Activated T-cell treated with anti-CD3 and anti-CD28 coated beads for 1 hour (primary cell): Measurements from ENCODE around the gene APRT.
"Not testable (repeated sequence)": the region's sequence is repeated elsewhere in the genome, so short reads cannot be mapped to it uniquely, and the experiment has no call there.

ENCODE experiments used
- DNase-seq: peaks from one replicate; pipeline ENCODE4 v3.0.0-alpha.2; 2020; ENCODE audit warnings: low read depth

APRT gene

DNA sequence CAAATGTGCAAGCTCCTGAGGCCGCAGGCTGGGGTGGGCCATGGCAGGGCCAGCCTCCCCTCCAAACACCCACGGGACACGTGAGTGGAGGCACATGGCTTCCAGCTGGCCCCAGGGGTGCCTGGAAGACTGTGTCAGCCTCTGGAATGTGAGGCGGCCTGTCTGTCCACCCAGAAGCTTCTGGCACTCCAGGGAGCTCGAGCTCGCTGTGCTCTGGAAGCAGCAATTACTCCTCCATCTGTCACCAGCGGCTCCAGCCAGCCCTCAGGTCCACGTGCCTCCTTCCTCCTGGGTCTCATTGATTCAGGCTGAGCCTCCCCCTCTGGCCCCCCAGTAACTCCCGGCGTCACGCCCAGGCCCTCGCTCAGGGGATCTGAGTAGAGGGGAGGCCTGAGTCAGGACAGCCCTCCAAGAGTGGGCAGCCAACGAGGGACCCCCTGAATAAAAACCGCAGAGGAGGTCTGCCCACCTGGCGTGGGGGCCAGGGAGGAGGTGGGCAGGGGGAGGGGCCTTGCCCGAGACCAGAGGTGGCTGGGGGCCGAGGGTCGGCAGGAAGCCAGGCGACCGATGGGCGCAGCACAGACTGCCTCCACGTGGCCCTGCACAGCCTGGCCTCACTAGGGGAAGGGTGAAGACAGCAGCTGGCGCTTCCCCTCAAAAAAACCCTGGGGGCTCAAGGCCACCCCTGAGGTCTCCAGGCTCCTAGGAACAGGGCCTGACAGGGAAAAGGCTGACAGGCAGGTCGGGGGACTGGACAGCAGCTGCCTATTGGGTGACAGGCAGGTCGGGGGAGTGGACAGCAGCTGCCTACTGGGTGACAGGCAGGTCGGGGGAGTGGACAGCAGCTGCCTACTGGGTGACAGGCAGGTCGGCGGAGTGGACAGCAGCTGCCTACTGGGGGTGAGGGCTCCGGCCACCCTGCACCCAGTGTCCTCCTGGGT, 38.6 kb downstream of the APRT start:
- DNase-seq = no peak

DNA sequence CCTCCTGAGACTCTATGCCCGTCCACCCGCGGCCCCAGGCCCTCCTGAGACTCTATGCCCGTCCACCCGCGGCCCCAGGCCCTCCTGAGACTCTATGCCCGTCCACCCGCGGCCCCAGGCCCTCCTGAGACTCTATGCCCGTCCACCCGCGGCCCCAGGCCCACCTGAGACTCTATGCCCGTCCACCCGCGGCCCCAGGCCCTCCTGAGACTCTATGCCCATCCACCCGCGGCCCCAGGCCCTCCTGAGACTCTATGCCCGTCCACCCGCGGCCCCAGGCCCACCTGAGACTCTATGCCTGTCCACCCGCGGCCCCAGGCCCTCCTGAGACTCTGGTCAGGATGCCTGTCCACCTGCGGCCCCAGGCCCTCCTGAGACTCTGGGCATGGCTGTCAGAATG, 39.9 kb downstream of the APRT start:
- not testable (repeated sequence) for DNase-seq

DNA sequence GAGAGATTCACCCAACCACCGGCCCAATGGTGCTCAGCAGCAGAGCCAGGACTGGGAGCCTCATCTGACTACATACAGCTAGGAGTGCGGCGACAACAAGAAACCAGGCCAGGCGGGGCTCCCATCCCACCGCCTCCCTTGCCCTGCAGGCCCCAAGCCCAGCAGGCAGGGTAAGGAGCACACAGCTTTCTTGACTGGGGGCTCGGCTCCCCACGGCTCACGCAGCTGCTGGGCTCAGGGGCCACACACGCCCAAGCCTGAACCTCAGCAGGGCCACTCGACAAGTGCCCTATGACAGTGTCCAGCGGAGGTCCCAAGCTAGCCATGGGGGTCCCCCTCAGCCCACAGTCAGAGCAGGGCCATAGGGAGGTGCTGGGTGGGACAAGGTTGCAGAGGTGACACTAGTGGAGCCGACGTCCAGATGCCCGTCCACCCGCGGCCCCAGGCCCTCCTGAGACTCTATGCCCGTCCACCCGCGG, 40.4 kb downstream of the APRT start:
- no peak for DNase-seq

DNA sequence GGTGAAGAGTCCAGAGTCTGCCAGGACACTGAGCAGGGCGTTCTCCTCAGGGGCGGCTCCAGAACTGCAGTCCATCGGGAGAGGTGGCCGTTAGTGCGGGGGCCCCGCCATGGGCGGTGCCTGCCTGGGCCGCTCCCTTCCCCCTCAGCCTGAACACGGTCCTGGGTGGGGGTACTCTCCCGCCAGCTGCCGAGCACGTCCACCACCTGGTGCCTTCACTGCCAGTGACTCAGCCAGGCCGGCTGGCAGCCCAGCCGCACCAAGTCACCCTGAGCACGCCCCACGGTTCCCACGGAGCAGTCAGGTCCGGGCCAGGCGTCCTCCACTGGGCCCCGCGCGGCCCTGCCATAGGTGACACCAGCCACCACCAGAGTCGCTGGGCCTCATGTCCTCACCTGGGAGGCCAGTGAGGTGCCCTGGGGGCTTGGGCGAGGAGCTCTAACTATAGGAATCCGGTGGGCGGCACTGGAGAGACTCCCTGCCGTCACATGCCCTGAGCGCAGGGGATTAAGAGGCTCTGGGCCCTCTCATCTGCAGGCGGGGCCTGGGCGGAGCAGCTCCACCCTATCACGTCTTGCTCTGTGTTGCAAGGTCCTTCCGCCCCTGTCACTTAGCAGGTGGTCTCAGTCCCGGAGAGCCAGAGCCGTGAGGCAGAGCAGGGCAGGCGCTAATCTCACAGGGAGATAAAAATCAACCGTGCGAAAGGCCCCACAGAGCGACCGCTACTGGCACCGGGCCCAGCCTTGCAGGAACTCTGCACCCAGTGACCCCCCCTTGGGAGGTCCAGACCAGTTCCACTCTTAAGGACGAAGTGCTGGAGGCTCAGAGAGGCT, 41.1 kb downstream of the APRT start:
- no peak for DNase-seq

DNA sequence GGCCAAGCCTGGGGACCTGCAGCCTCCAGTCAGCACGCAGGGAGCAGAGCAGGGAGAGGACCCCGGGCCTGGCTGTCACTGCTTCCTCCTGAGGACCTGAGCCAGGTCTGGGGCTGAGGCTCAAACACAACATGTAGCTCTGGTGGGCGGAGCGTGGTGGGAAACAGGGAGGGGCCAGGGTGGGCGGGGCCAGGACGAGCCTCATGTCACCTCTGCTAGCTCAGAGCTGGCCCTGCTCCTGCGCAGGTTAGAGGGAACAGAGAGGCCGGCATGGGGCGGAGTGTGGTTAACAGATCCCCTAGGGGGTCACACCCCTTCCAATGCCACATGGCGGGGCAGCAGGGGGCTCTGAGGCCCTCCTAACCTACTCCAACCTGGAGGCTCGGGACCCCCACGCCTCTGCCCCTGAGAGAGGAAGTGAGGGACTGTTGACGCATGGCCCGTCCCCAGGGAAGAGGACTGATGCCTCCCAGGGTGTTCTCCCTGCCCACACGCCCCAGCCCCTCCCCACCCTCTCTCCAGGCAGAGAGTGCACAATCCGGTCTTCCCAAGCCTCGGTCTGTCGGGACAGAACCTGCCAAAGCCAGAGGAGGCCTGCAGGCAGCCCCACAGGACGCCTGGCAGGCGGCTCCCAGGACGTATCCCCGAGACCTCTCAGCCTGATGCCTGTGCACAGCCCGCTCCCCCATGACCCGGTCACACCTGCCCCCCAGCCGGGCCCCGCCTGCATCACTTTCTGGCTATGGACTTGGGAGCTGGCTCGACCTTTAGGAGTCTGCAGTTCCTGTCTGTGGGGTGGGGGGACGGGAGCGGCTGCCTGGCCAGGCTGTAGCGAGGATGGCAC, 41.9 kb downstream of the APRT start:
- no peak for DNase-seq

DNA sequence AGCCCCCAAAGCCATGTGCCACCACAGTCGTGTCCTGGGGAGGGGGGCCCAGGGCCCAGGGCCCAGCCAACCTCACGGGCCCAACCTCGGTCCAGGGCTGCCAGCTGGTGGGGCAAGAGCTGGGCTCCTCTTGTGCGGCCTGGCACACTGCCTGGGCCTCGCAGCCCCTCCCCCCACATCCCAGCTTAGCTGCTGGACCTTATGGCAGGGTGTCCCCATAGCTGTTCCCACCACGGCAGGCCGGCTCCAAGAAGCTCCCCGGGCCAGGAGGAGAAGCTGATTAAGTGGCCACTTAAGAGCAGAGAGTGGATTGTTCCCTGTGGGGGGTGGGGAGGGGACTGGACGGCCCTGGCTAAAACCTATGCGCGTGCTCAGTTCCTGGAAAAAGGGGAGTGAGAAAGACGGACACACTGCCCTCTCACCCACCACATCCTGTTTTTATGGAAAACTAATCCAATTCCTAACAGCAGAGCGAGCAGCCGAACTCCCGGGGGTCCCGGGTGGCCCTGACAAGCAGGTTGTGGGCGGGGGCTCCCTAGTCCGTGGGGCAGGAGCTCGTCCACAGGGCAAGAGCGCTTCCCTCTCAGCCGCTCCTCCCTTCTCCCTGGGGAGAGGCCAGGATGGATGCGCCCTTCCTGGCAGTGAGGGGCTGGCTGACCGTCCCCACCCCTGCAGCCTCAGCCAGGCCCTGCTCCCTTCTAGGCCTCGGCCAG, 43.5 kb downstream of the APRT start:
- no peak for DNase-seq

DNA sequence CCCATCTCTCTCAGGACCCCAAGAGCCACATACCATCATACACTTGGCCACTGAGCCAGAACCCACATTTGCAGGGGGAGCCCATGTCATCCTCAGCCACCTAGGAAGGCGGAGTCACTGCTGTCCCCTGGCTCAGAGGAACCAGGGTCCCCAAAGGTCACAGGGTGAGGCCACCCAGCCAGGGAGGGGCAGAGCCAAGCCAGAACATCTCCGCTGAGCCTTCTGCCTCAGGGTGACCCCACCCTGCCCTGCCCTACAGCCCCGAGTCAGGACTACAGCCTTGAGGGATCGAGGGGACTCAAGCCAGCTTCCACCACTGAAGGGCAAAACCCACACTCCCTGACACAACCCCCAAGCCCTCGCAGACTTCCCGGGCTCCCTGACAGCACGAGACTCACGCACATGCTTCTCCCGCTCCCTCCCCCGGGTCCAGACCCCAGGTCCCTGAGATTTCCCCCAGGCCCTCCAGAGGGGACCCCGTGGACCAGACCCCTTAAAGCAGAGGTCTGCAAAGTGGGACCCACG, 44.1 kb downstream of the APRT start:
- DNase-seq = no peak

DNA sequence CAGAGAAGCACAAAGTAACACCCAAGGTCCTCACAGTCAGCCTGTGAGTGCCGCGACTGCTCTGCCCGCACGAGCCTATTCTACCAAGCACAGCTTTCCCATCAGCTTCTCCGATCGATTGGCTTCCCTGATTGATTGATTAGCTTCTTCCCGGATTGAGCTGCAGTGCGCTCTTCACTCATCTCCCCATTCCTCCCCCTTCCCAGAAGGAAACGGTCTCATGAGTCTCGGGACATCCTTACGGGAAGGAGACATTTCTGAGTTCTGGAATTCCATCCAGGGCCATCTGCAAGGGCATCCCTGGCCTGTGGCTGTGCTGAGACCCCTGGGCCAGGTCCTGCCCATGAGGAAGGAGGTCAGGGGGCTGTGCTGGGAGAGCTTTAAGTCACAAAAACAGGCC, 44.8 kb downstream of the APRT start:
- no peak for DNase-seq

DNA sequence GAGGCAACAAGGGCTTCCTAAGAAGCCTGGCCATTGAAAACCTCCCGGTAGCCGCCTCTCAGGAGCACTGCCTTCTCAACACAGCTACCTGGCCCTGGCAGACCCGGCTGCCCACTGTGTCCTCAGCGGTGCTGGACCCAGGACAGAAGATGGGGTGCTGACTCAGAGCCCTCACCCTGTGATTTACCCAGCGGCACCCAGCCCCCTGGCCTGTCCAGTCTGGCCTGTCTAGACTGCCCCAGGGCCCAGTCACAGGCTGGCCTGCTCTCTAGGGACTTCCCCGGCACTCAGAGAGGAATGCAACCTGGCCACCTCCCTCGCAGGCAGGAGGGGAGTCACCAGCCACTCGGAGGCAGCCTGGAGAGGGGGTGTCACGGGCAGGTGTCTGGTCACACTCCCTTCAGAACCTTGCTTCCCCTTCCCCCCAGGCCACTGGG, 46.8 kb downstream of the APRT start:
- DNase-seq = no peak

DNA sequence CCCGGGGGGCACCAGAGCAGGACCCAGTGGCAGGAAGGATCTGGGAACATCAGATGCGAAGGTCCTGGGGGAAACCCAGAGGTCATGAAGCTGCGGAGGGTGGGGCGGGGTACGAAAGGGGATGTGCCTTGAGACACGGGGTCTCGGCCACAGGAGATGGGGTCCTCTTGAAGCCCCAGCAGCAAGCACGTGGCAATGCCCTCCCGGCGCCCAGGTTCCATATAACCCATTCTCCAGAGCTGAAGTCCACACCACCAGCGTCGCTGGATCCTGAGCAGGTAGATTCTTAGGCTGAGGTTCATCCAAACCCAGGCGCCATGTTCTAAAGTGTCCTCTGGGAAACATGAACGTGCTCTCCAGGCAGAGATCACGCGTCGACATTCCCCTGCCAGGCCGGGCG, 47.6 kb downstream of the APRT start:
- no peak for DNase-seq

DNA sequence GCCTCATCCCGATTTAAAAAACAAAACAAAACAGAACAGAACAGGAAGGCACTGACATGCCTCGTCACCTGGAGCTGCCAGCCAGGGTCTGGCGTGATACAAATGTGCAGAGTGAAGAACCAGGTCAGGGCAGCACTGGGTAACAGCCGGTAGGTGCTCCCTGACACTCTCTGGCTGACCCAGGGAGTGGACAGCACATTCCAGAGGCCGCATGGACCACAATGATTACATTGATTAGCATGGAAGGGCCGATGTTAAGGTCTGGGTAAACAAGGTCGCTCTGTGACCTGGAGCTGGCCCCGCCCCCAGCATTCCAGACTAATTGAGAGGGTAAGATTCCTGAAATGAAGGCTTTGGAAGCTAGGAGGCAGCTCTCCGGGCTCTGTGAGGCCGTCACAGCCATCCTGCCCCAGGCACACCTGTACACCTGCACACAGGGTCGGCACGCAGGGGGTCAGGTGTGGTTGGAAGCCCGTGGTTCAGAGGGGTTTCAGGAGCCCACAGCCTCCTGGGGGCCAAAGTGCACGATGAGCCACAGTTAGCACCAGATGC, 48.1 kb downstream of the APRT start:
- DNase-seq = no peak

DNA sequence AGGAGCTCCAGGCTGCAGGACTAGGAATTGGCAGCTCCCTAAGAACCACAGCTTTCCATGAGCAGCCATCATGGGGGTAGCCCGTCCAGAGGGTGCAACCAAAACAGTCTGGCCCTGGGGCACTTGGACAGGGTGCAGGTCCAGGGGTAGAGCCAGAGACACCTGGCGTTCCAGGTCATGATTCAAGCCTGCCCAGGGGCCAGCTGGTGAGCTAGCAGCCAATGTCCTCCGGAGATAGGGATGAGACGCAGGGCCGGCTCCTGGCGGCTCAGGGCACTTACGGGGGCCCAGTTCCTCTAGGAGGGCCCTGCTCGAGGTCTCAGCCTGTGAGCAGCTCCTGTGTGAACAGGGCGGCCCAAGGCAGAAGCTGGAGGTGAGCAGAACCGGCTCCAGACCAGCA, 48.8 kb downstream of the APRT start:
- DNase-seq = no peak

DNA sequence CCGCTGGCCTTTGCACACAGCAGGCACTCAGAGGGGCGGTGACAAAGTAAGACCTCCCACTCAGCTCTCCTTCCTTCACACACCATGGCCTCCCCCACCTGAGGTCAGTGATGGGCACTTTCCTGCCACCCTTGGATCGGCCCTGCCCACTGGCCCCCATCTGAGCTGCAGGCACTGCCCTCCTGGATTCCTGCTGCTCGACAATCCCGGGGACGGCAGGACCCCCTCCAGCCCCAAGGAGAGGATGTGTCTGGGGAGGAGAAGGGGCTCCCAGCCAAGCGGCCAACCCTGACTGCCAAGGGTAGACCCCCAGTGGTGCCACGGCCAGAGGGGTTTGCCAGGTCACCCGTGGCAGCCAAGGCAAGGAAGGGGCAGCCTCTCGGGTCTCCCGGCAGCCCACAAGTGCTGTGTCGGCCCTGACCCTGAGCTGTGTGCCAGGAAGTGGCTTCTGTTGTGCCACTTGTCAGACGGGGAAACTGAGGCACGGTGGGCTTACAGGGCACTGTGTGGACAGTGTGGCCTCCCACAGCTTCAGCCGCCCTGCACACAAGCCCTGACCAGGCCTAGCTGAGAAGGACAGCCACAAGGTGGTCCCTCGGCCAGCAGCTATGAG, 49.4 kb downstream of the APRT start:
- no peak for DNase-seq

DNA sequence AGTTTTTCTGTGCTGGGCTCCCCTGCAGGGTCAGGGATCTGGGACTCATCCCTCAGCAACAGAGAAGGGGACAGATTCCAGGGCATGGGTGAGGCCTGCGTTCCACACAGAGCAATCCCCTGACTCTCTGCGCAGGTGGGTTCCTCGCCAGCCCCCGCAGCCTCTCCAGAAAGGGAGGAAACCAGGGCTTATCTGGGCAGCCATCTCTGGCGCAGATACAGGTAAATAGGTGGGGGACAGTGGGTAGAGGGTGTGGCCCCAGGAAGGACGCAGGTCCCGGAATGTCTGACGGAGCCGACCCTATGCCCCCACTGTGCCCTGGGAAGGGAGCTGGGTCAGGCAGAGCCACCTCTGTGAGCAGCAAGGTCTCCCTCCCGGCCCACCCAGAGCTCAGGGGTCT, 49.9 kb downstream of the APRT start:
- DNase-seq = no peak

DNA sequence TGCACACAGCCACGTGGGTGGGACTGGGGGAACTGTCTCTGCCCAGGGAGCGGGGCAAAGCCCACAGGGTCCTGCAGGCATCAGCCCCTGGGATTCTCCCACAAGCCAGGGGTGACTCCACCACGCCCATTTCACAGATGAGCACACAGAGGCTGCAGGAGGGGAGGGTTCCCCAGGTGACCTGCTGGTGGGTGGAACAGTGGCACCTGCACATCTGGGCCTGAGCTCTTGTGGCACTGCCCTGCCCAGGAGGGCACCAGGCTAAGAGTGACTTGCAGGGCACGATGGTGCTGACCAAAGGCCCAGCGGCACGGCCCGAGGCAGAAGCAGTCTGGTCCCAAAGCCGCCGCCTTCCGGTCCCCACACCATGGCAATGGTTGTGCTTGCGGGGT, 50.6 kb downstream of the APRT start:
- no peak for DNase-seq

DNA sequence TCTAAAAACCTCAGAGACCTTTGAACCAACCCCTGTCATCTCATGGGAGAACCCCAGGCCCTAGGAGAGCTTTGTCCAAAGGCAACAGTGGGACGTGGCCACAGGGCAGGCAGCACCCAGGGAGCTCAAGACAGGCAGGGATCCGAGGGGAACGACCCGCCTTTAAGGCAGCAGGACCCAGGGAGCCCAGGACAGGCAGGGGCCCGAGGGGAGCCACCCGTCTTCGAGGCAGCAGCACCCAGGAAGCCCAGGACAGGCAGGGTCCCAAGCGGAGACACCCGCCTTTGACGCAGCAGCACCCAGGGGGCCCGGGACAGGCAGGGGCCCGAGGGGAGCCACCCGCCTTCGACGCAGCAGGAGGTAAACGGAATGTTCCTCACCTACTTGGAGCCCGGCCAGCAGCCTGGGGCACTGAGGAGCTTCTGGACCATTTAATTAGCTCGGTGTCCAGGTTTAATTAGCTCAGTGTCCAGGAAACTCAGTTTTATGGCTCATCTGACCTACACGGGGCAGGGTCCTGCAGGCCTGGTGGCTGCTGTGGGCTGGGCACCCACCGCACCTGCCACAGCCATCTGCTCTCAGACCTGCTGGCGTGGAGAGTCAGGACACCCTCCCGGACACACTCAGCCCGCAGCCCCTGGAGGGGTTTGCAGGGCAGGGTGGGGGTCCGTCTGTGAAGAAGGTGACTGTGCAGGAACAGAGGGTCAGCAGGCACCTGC, 51.1 kb downstream of the APRT start:
- DNase-seq = no peak

DNA sequence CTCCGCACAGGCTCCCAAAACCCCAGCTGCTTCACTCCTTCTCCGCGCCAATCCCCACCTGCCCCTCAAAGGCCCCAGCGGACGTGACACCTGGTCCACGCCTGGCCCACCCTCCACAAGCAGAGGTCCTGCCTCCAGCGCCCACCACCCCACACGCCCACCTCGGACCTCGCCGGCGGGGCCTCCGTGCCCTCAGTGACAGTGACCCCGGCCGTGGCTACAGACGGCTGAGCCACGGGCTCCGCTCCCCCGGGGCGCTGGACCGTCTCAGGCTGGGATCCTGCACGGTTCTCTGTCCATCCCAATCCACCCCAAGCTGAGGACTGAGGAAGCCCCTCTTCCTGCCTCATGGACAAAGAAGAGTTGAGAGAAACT, 51.8 kb downstream of the APRT start:
- DNase-seq = no peak
